ENCODE data around the gene TMUB2. TPM values are rescaled to one million over a fixed set of nuclear protein-coding genes. Genes with fewer than 3 reads are reported as not detected.

Gene TMUB2
- total and polyA plus RNA-seq, 9 of the 15 experiments (the other 6 are each of a cell fraction or from before 2014, with no cell fraction given), result 4.1 to 29.8 (median 16.3) TPM

- TF ChIP-seq CBFA2T2 (conservative IDR thresholded peaks at IDR 0.05) (no peak), E2F3 (CRISPR knock-in tag; IDR thresholded peaks at IDR 0.05) (no peak), HMG20B (CRISPR knock-in tag; IDR thresholded peaks at IDR 0.05) (no peak), ZZZ3 (IDR thresholded peaks at IDR 0.05) (no peak), TAF9B (IDR thresholded peaks at IDR 0.05; ENCODE audit: partially characterized antibody) (no peak), ZBED1 (IDR thresholded peaks at IDR 0.05) (no peak), GABPB1 (CRISPR knock-in tag; IDR thresholded peaks at IDR 0.05) (peak; percentile 66), PHB2 (IDR thresholded peaks at IDR 0.05; ENCODE audit: low read depth) (no peak), RBM34 (IDR thresholded peaks at IDR 0.05; ENCODE audit: borderline replicate concordance, insufficient read depth, low read length) (no peak), JUND (IDR thresholded peaks at IDR 0.05; ENCODE audit: borderline replicate concordance, low read depth, low read length) (0 out of 2 replicates have a peak, but pooled peaks have one; percentile 3), JUND (tag; IDR thresholded peaks at IDR 0.05; ENCODE audit: borderline replicate concordance, low read depth, low read length) (no peak; the same call in 2 of the 3 replicates), HSF4 (CRISPR knock-in tag; IDR thresholded peaks at IDR 0.05; ENCODE audit: borderline replicate concordance) (no peak), MIER1 (IDR thresholded peaks at IDR 0.05; ENCODE audit: low read depth) (no peak), ELF4 (CRISPR knock-in tag; IDR thresholded peaks at IDR 0.05) (no peak), ILF3 (IDR thresholded peaks at IDR 0.05; ENCODE audit: borderline replicate concordance) (no peak), SREBF1 (IDR thresholded peaks at IDR 0.05; ENCODE audit: borderline replicate concordance, low read depth, low read length) (no peak), ATF1 (CRISPR knock-in tag; IDR thresholded peaks at IDR 0.05) (peak; percentile 64; the same call in 1 of the 2 replicates), ATF1 (tag; IDR thresholded peaks at IDR 0.05) (peak; percentile 54; the same call in 1 of the 2 replicates), PURB (CRISPR knock-in tag; IDR thresholded peaks at IDR 0.05; ENCODE audit: low read depth) (no peak), DIDO1 (tag; IDR thresholded peaks at IDR 0.05; ENCODE audit: low read depth) (no peak), MTA1 (IDR thresholded peaks at IDR 0.05; ENCODE audit: borderline replicate concordance) (peak; percentile 91), FOXA1 (IDR thresholded peaks at IDR 0.05; ENCODE audit: borderline replicate concordance) (no peak), U2AF2 (optimal IDR thresholded peaks at IDR 0.05; ENCODE audit: low read depth, low read length) (no peak), ZNF77 (CRISPR knock-in tag; IDR thresholded peaks at IDR 0.05) (no peak), KDM1A (IDR thresholded peaks at IDR 0.05) (peak in 1 of 2 experiments; percentile 25; a peak in 1 of 4 replicates), PHF20 (IDR thresholded peaks at IDR 0.05; ENCODE audit: partially characterized antibody) (no peak), FOXA3 (CRISPR knock-in tag; conservative IDR thresholded peaks at IDR 0.05 in 1 of 2, IDR thresholded peaks at IDR 0.05 in 1 of 2) (no peak), CHD1 (IDR thresholded peaks at IDR 0.05; ENCODE audit: low read length) (no peak), CBFA2T3 (IDR thresholded peaks at IDR 0.05) (no peak), THRAP3 (IDR thresholded peaks at IDR 0.05; ENCODE audit: borderline replicate concordance) (no peak), ZNF23 (CRISPR knock-in tag; IDR thresholded peaks at IDR 0.05) (no peak), WHSC1 (IDR thresholded peaks at IDR 0.05; ENCODE audit: low read length) (no peak)
- TF ChIP-seq, protein P1, sequence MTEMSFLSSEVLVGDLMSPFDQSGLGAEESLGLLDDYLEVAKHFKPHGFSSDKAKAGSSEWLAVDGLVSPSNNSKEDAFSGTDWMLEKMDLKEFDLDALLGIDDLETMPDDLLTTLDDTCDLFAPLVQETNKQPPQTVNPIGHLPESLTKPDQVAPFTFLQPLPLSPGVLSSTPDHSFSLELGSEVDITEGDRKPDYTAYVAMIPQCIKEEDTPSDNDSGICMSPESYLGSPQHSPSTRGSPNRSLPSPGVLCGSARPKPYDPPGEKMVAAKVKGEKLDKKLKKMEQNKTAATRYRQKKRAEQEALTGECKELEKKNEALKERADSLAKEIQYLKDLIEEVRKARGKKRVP (CRISPR knock-in tag; IDR thresholded peaks at IDR 0.05), result no peak
Observed at GRCh38 chr17:44199553-44200477, 13.0 kb downstream of the TMUB2 start, which contains the start of gene ATXN7L3 (continued).

Data from K562 (cell line).